Ishikawa (cell line): Measurements from ENCODE around the gene PCDHGA1.

ENCODE experiments used
- CEBPB ChIP-seq: IDR thresholded peaks from 2 replicates; pipeline ENCODE4 v1.6.1; 2012
- CREB1 ChIP-seq: IDR thresholded peaks from 2 replicates; pipeline ENCODE4 v1.6.1; 2012; ENCODE audit warnings: low read depth
- EP300 ChIP-seq: IDR thresholded peaks from 2 replicates; pipeline ENCODE4 v1.6.1; 2012; ENCODE audit warnings: borderline replicate concordance
- NFIC ChIP-seq: IDR thresholded peaks from 2 replicates; pipeline ENCODE4 v1.6.1; 2012
- RAD21 ChIP-seq: IDR thresholded peaks from 2 replicates; pipeline ENCODE4 v1.6.1; 2012; ENCODE audit warnings: low read depth
- REST ChIP-seq: IDR thresholded peaks from 2 replicates; pipeline ENCODE4 v1.6.1; 2012; ENCODE audit warnings: low read depth, mild to moderate bottlenecking
- TAF1 ChIP-seq: IDR thresholded peaks from 2 replicates; pipeline ENCODE4 v1.6.1; 2012; ENCODE audit warnings: low read depth, mild to moderate bottlenecking
- TCF12 ChIP-seq: IDR thresholded peaks from 2 replicates; pipeline ENCODE4 v1.6.1; 2012; ENCODE audit warnings: low read depth
- TF ChIP-seq, protein P1 (sequence below): IDR thresholded peaks from 2 replicates; pipeline ENCODE4 v1.6.1; 2012
- TF ChIP-seq, protein P2 (sequence below): IDR thresholded peaks from 2 replicates; pipeline ENCODE4 v1.6.1; 2012

GRCh38 chr5:141527426-141527825 lies 197.1 kb downstream of the PCDHGA1 start:
- no peak for TF ChIP-seq CREB1
- TF ChIP-seq REST: no peak
- TF ChIP-seq TAF1: no peak
- TF ChIP-seq RAD21: no peak
- no peak for TF ChIP-seq NFIC
- no peak for TF ChIP-seq EP300
- TF ChIP-seq, protein P1, sequence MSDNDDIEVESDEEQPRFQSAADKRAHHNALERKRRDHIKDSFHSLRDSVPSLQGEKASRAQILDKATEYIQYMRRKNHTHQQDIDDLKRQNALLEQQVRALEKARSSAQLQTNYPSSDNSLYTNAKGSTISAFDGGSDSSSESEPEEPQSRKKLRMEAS: no peak
- TF ChIP-seq, protein P2, sequence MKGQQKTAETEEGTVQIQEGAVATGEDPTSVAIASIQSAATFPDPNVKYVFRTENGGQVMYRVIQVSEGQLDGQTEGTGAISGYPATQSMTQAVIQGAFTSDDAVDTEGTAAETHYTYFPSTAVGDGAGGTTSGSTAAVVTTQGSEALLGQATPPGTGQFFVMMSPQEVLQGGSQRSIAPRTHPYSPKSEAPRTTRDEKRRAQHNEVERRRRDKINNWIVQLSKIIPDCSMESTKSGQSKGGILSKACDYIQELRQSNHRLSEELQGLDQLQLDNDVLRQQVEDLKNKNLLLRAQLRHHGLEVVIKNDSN: no peak
- no peak for TF ChIP-seq CEBPB
- no peak for TF ChIP-seq TCF12
